Mesenteric fat pad (tissue), 1 donor: ENCODE data around the gene GMPPA. TPM values are rescaled to one million over a fixed set of nuclear protein-coding genes. Genes with fewer than 3 reads are reported as not detected.

Experiments
- DNase-seq: peaks from one replicate; pipeline ENCODE4 v3.0.0-alpha.2; 2020; ENCODE audit warnings: low spot score
- total RNA-seq: library from RNA; stranded (reverse); fragmentation: NEBNext Ultra II Directional; extraction: Animal tissue kit (Norgen Biotek cat#: 25700); gene quantifications from one replicate; pipeline ENCODE4 v1.2.1, GENCODE V29; 2021
- donor health status: DM: yes; HTN: yes; CAD: no.

The GMPPA gene
- total RNA-seq, 1 donor from 2014 or later = 32.4 TPM

DNA sequence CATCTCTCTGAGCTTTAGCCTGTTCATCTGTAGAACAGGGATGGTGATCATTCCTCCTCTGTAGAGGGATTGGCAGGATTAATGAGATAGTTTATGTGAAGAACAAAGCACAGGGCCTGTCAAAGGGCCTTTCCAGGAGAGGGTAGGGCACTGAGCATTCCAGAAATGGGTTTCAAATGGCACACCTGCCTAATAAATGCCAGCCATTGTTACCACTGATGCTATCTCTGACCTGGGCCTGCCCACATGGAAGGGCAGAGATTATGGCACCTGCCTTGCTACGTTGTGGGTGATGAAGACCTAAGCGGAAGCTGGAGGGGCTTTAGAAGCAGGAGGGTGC, 31.0 kb upstream of the GMPPA start:
- DNase-seq = no peak

DNA sequence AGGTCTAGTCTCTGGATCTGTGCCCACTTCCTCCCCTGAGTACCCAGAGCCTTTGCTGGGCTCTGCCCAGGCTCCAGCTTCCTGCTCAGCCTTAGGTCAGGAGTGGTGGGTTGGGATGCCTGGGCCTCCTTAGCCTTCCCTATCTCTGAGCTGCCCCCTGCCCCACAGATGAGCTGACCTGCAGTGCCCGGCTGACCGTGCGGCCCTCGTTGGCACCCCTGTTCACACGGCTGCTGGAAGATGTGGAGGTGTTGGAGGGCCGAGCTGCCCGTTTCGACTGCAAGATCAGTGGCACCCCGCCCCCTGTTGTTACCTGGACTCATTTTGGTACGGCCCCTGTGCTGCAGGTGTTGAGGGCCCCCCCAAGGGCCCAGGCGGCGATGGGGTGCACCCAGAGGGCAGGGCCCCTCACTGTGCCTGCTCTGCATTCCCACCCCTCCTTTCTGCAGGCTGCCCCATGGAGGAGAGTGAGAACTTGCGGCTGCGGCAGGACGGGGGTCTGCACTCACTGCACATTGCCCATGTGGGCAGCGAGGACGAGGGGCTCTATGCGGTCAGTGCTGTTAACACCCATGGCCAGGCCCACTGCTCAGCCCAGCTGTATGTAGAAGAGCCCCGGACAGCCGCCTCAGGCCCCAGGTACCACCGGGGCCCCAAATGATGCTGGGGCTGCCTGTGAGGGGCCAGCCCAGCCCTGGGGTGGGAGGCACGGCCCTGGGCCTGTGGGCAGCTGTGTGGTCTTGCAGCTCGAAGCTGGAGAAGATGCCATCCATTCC, 30.1 kb upstream of the GMPPA start:
- no peak for DNase-seq

DNA sequence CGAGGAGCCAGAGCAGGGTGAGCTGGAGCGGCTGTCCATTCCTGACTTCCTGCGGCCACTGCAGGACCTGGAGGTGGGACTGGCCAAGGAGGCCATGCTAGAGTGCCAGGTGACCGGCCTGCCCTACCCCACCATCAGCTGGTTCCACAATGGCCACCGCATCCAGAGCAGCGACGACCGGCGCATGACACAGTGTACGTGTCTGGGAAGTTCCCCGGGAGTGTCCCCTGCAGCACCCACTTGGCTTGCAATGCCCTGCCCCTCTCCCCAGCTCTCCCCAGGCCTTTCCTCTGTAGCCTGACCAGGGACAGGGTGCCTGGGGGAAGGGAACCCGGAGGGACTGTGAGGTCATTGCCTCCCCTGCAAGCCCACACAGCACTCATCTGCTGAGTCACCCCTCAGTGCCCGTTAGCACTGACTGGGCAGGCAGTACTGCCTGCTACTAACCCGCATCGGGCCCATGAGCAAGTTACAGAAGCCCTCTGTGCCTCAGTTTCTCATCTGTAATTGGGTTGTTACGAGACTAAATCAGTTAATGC, 29.4 kb upstream of the GMPPA start:
- DNase-seq = no peak

DNA sequence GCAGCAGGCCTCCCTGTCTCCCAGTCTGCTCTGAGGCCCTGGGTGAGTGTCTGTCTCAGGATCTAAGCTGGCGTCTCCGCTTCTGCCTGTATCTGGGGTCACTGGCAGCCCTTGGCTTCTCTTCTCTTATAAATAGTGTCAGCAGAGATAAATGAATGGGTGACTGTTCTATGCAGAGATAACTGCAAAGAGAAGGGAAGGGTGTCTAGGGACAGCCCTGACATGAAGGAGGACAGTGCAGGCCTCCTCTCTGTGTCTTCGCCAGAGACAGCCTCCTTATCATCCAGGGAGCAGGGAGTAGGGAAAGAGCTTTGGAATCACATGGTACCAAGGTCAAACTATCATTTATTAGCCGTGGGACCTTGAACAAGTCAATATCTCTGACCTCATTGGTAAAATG, 28.3 kb upstream of the GMPPA start:
- DNase-seq = no peak

DNA sequence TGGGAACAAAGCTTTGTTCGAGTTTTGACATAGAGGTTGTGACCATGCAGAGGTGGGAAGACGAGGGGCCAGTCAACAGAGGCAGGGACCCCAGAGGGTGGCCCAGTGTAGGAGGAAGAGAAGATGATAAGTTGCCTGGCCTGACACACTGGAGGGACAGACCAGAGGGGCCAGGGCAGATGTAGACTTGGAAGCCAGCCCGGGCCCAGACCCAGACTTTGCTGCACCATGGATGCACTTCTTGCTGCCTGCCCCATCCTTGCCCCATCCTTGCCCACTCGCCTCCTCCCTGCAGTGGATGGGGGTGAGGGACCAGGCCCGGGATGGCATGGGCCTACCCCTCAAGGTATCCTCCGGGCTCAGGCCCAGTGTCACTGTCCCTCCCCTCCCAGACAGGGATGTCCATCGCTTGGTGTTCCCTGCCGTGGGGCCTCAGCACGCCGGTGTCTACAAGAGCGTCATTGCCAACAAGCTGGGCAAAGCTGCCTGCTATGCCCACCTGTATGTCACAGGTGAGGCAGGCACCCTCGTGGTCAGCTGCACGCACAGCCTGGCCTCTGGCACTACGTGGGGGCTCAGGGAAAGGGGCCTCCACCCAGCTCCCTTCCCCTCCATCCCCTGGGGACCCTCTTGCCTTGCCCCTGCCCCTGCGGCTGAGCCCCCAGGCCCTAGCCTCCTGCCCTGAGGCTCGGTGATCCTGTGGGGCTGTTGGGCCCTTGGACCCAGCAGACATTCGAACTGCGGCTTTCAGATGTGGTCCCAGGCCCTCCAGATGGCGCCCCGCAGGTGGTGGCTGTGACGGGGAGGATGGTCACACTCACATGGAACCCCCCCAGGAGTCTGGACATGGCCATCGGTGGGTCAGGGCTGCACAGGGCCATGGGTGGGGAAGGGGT, 27.0 kb upstream of the GMPPA start:
- DNase-seq = no peak

DNA sequence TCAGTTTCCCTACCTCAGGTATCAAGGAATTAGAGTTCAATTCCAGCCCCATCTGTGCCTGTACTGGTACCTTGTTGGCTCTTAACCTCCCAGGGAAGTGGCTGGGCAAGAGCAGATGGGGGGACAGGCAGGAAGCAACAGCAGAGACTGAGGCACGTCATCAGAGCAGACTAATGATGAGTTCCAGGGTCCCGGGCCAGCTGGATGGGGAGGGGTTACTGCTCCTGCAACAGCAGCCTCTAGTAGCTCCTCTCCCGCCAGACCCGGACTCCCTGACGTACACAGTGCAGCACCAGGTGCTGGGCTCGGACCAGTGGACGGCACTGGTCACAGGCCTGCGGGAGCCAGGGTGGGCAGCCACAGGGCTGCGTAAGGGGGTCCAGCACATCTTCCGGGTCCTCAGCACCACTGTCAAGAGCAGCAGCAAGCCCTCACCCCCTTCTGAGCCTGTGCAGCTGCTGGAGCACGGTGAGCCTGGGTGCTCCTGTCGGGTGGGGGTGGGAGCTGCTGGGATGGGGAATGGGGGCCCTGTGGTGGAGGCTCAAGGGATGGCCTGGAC, 26.0 kb upstream of the GMPPA start:
- DNase-seq = no peak

DNA sequence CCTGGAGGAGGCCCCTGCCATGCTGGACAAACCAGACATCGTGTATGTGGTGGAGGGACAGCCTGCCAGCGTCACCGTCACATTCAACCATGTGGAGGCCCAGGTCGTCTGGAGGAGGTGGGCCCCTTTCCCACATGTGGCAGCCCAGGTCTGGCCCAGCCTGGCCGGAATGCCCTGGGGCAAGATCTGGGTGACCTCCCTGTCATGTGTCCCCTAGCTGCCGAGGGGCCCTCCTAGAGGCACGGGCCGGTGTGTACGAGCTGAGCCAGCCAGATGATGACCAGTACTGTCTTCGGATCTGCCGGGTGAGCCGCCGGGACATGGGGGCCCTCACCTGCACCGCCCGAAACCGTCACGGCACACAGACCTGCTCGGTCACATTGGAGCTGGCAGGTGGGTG, 25.2 kb upstream of the GMPPA start:
- no peak for DNase-seq

DNA sequence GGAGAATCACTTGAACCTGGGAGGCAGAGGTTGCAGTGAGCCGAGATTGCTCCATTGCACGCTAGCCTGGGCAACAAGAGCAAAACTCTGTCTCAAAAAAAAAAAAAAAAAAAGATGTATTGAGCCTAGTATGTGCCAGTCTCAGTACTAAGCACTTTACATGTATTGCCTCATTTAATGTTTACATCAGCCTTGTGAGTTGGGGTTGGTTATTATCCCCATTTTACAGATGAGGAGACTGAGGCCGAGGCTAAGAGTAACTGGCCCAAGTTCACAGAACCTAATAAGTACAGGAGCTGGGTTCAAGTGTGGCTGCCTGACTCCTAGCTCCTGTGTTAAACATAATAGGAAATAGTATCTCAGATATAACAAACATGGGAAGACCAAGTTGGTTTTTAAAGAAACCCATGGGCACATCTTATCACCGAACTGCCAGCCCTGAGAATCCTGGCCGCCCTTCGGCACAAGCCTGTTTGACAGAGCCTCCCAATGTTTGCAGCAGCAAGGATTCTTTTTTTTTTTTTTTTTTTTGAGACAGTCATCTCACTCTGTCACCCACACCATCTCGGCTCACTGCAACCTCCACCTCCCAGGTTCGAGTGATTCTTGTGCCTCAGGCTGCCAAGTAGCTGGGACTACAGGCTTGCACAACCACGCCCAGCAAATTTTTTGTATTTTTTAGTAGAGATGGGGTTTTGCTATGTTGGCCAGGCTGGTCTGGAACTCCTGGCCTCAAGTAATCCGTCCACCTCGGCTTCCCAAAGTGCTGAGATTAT, 24.2 kb upstream of the GMPPA start:
- DNase-seq = no peak

DNA sequence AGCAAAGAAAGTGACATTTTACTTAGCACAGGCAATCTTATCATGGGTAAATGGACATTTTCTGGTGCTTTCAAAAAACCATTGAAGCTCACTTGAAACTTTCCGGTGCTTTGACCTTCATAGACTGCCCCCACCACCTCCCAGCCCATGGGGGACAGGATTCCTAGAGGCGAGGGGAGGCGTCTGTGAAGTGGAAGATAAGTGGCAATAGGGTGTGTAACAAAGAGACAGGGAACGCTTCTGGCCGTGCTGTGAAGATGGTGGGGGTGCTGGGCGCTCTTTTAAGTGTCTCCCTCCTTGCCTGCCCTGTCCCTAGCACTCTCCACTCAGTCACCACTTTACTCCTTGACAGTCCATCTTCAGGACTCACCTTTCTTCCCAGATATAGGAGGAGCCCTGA, 23.4 kb upstream of the GMPPA start:
- no peak for DNase-seq

DNA sequence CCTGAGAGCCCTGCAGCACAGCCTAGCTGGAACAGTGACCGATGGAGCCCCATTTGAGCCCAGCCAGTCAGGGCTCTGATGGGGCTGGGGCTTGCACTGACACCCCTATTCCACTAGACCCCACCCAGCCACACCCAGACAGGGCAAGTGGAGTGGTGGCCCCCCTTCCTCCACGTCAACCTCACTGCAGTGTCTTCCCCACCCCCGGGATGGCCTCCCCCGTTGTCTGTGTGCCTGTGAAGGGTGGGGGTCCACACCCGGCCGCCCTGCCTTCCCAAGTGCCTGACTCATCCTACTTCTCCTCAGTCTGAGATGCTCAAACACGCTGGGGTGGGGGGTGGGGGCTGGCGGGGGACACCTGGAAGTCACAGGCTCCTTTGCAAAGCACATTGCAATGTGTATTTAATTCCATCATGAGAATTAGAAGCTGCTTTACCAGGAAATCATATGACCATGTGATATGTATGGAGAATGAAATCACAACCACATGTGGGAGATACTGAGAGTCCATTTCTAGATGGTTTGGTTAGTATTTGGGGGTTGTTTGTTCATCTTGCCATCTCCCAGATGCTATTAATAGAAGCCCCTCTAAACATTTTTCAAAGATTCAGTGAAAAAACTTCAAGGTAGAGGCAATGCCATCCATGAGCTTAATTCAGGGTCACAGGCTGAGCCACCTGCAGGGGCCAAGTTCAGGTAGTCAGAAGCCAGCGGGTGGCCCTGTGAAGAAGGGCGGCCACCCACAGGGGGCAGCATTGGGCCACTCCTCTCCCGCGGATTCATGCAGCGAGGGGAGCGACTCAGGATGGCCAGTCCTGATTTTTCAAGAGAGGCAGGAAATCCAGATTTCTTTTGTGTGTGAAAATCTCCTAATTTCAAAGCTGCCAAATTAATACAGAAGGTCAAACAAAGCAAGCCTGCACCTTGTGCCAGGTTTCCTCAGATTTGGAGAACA, 22.7 kb upstream of the GMPPA start:
- DNase-seq = no peak

DNA sequence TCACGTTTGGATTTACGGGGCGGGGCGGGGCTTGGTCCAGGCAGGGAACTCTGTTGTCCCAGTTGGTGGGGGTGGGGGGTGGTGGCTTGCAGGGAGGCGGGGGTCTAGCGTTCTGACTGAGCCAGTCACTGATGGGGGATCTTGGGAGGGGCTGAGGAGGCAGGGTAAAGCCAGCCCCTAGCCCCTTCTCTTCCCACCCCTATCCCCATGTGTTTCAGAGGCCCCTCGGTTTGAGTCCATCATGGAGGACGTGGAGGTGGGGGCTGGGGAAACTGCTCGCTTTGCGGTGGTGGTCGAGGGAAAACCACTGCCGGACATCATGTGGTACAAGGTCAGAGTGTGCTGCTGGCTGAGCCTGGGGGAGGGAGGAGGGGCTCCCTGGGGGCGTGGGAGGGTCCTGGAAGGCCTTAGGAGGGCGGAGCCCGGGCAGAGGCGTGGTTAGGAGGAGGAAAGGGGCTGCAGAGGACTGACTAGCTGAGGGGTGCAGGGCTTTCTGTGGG, 22.0 kb upstream of the GMPPA start:
- DNase-seq = no peak

DNA sequence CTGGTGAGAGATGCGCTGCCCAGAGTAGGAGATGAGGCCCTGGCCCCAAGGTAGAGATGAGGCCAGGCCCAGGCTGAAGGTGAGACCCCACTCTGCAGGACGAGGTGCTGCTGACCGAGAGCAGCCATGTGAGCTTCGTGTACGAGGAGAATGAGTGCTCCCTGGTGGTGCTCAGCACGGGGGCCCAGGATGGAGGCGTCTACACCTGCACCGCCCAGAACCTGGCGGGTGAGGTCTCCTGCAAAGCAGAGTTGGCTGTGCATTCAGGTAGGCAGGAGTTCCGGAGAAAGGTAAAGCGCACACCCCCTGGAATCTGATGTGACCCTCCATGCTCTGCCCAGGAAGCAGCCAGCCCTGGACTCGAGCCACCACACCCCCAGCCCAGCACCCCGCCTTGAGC, 21.5 kb upstream of the GMPPA start:
- DNase-seq = no peak

DNA sequence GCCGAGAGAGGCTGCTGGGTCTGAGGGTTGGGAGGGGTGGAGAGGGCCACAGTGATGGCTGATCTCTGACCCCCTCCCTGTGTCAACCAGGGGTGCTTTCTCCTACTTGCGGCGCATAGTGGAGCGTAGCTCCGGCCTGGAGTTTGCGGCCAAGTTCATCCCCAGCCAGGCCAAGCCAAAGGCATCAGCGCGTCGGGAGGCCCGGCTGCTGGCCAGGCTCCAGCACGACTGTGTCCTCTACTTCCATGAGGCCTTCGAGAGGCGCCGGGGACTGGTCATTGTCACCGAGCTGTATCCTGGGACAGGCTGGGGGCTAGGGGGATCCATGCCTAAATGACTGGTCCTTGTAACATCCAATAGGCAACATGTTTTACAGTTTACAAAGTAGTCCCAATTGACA, 20.9 kb upstream of the GMPPA start:
- no peak for DNase-seq

DNA sequence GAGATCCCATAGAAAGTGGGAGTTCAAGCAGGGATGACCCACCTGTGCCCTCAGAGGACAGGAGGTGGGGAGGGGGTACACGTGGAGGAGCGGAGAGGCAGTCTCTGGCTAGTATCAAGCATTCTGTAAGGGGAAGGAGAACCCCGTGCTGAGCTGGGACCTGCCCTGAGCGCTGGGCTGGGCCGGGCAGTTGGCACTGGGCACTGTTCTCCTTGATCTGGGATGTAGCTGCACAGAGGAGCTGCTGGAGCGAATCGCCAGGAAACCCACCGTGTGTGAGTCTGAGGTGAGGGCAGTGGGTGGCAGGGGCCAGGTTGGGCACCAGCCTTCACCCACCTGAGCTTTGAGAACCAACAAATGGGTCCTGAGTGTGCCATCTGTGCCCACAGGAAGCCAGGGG, 19.8 kb upstream of the GMPPA start:
- no peak for DNase-seq

DNA sequence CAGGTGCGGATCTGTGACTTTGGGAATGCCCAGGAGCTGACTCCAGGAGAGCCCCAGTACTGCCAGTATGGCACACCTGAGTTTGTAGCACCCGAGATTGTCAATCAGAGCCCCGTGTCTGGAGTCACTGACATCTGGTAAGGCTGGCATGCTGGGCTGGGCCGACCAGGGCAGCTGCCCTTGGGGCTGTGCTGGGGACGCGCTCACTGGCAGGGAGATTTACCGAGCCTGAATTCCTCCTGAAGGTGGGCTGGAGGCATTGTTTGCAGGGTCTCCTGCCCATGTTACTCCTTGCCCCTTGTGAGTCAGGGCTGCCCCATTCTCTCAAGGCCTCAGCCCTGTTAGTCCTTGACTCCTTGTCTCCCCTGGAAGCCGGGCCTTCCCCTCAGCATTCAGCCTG, 18.7 kb upstream of the GMPPA start:
- DNase-seq = no peak

DNA sequence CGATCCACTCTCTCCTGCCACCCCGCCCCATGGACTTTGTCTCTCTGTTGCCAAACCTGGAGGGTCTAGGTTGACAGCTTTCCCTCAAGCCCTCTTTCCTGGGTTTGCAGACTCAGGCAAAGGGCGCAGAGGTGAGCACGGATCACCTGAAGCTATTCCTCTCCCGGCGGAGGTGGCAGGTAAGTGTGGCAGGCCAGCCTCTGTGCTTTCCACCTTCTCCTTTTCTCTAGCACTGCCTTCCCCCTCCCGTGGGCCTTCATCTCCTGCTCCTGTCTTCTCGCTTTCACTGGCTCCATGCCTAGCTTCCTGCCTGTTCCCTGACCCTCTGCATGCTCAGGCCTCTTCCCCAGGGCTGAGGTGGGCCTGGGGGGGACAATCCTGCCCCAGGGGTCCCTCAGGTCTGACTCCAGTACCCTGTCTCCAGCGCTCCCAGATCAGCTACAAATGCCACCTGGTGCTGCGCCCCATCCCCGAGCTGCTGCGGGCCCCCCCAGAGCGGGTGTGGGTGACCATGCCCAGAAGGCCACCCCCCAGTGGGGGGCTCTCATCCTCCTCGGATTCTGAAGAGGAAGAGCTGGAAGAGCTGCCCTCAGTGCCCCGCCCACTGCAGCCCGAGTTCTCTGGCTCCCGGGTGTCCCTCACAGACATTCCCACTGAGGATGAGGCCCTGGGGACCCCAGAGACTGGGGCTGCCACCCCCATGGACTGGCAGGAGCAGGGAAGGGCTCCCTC, 15.9 kb upstream of the GMPPA start:
- no peak for DNase-seq

DNA sequence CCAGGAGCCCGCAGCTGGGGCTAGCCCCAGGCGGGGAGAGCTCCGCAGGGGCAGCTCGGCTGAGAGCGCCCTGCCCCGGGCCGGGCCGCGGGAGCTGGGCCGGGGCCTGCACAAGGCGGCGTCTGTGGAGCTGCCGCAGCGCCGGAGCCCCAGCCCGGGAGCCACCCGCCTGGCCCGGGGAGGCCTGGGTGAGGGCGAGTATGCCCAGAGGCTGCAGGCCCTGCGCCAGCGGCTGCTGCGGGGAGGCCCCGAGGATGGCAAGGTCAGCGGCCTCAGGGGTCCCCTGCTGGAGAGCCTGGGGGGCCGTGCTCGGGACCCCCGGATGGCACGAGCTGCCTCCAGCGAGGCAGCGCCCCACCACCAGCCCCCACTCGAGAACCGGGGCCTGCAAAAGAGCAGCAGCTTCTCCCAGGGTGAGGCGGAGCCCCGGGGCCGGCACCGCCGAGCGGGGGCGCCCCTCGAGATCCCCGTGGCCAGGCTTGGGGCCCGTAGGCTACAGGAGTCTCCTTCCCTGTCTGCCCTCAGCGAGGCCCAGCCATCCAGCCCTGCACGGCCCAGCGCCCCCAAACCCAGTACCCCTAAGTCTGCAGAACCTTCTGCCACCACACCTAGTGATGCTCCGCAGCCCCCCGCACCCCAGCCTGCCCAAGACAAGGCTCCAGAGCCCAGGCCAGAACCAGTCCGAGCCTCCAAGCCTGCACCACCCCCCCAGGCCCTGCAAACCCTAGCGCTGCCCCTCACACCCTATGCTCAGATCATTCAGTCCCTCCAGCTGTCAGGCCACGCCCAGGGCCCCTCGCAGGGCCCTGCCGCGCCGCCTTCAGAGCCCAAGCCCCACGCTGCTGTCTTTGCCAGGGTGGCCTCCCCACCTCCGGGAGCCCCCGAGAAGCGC, 15.0 kb upstream of the GMPPA start:
- no peak for DNase-seq
